ENCODE data around the gene FRMD1.
A peak's percentile ranks its signal among the peaks of the same experiment; 100 is the strongest.

Gene FRMD1

GRCh38 chr6:168039849-168040248, 39.2 kb downstream of the FRMD1 start:
- TF ChIP-seq CTCF (IDR thresholded peaks at IDR 0.05; ENCODE audit: low read depth, low read length, missing control alignments) = no peak
- no peak for DNase-seq (ENCODE audit: extremely low read depth, low read depth)
- no peak overlapping the region for H3K4me3 ChIP-seq (replicated peaks; ENCODE audit: low read depth, low read length)

- no peak overlapping the region for H3K4me3 ChIP-seq (replicated peaks; ENCODE audit: low read depth, low read length)
- no peak for TF ChIP-seq CTCF (IDR thresholded peaks at IDR 0.05; ENCODE audit: low read depth, low read length, missing control alignments)
- DNase-seq (ENCODE audit: extremely low read depth, low read depth) = no peak
These were observed 39.7 kb downstream of the FRMD1 start for GRCh38 chr6:168039301-168039700.

GRCh38 chr6:168038576-168039140, 40.4 kb downstream of the FRMD1 start:
- no peak for DNase-seq (ENCODE audit: extremely low read depth, low read depth)
- no peak for TF ChIP-seq CTCF (IDR thresholded peaks at IDR 0.05; ENCODE audit: low read depth, low read length, missing control alignments)
- H3K4me3 ChIP-seq (replicated peaks; ENCODE audit: low read depth, low read length) = no peak overlapping the region

- no peak overlapping the region for H3K4me3 ChIP-seq (replicated peaks; ENCODE audit: low read depth, low read length)
- TF ChIP-seq CTCF (IDR thresholded peaks at IDR 0.05; ENCODE audit: low read depth, low read length, missing control alignments) = no peak
- no peak for DNase-seq (ENCODE audit: extremely low read depth, low read depth)
These were observed 41.2 kb downstream of the FRMD1 start for GRCh38 chr6:168037856-168038255.

- TF ChIP-seq CTCF (IDR thresholded peaks at IDR 0.05; ENCODE audit: low read depth, low read length, missing control alignments) = no peak
- no peak for DNase-seq (ENCODE audit: extremely low read depth, low read depth)
- no peak overlapping the region for H3K4me3 ChIP-seq (replicated peaks; ENCODE audit: low read depth, low read length)
These were observed 41.8 kb downstream of the FRMD1 start for GRCh38 chr6:168037242-168037641.

- H3K4me3 ChIP-seq (replicated peaks; ENCODE audit: low read depth, low read length) = peak overlapping the region; percentile 30
- no peak for TF ChIP-seq CTCF (IDR thresholded peaks at IDR 0.05; ENCODE audit: low read depth, low read length, missing control alignments)
- DNase-seq (ENCODE audit: extremely low read depth, low read depth) = no peak
These were observed 43.1 kb downstream of the FRMD1 start for GRCh38 chr6:168035661-168036545.

All from HFF-Myc (cell line).